ENCODE data around the gene TSC22D1. TPM values are rescaled to one million over a fixed set of nuclear protein-coding genes. Genes with fewer than 3 reads are reported as not detected.

TSC22D1 gene
- polyA plus RNA-seq, 1 donor (not counting 4 experiments of a cell fraction or from before 2014, with no cell fraction given): 177 TPM

- no peak overlapping the region for H3K9ac ChIP-seq (ENCODE audit: control insufficient read depth, extremely low read depth, insufficient read depth, low read length)
- no peaks in the 10 kb centered on the region for H3K79me2 ChIP-seq (ENCODE audit: control insufficient read depth, insufficient read depth, low read length)
- no peaks in the 10 kb centered on the region for H3K36me3 ChIP-seq (ENCODE audit: control insufficient read depth in 2 of 2, extremely low read depth in 1 of 2, insufficient read depth in 2 of 2, low read length in 2 of 2)
- no peaks in the 10 kb centered on the region for H3K27me3 ChIP-seq (ENCODE audit: control insufficient read depth, extremely low read depth, insufficient read depth, low read length)
- H2AFZ ChIP-seq (ENCODE audit: control insufficient read depth, low read length): no peak overlapping the region
- H3K9me1 ChIP-seq (ENCODE audit: control insufficient read depth, extremely low read depth, insufficient read depth, low read length): no peaks in the 10 kb centered on the region
- no peaks in the 10 kb centered on the region for H3K9me3 ChIP-seq (ENCODE audit: control insufficient read depth, low read depth, low read length)
- no peak for TF ChIP-seq EZH2 (IDR thresholded peaks at IDR 0.05; ENCODE audit: low read length)
- no peak for TF ChIP-seq CTCF (optimal IDR thresholded peaks at IDR 0.05 in 1 of 3, IDR thresholded peaks at IDR 0.05 in 1 of 3, conservative IDR thresholded peaks at IDR 0.05 in 1 of 3; ENCODE audit: extremely low read depth in 1 of 3, insufficient read depth in 2 of 3, low read length in 3 of 3)
- H3K4me3 ChIP-seq (ENCODE audit: control insufficient read depth in 2 of 3, extremely low read depth in 1 of 3, insufficient read depth in 2 of 3, low read depth in 1 of 3, low read length in 3 of 3): no peak overlapping the region
- DNase-seq (ENCODE audit: low read depth, low spot score) (no peak), FAIRE-seq (no peak)
- H3K4me1 ChIP-seq (ENCODE audit: control insufficient read depth, extremely low read depth, insufficient read depth, low read length): no peaks in the 10 kb centered on the region
- no peaks in the 10 kb centered on the region for H4K20me1 ChIP-seq (ENCODE audit: control insufficient read depth, extremely low read depth, insufficient read depth, low read length)
- dilution Hi-C loops (cut with MboI; ENCODE audit: extremely low pct_ligation_motif_present, low sequenced_read_pairs): no loop called here
- H3K4me2 ChIP-seq (ENCODE audit: control insufficient read depth, extremely low read depth, insufficient read depth, low read depth, low read length): no peak overlapping the region
- no peak overlapping the region for H3K27ac ChIP-seq (ENCODE audit: control insufficient read depth, insufficient read depth, low read length)
Observed at GRCh38 chr13:44422755-44423643, 153.1 kb downstream of the TSC22D1 start.

GRCh38 chr13:44421853-44422525 is 154.1 kb downstream of the TSC22D1 start:
- dilution Hi-C loops (cut with MboI; ENCODE audit: extremely low pct_ligation_motif_present, low sequenced_read_pairs): no loop called here
- no peaks in the 10 kb centered on the region for H3K9me3 ChIP-seq (ENCODE audit: control insufficient read depth, low read depth, low read length)
- H3K9me1 ChIP-seq (ENCODE audit: control insufficient read depth, extremely low read depth, insufficient read depth, low read length): no peaks in the 10 kb centered on the region
- H3K9ac ChIP-seq (ENCODE audit: control insufficient read depth, extremely low read depth, insufficient read depth, low read length): no peak overlapping the region
- no peak overlapping the region for H3K4me3 ChIP-seq (ENCODE audit: control insufficient read depth in 2 of 3, extremely low read depth in 1 of 3, insufficient read depth in 2 of 3, low read depth in 1 of 3, low read length in 3 of 3)
- no peaks in the 10 kb centered on the region for H3K27me3 ChIP-seq (ENCODE audit: control insufficient read depth, extremely low read depth, insufficient read depth, low read length)
- H3K4me2 ChIP-seq (ENCODE audit: control insufficient read depth, extremely low read depth, insufficient read depth, low read depth, low read length): no peak overlapping the region
- TF ChIP-seq CTCF (optimal IDR thresholded peaks at IDR 0.05 in 1 of 3, IDR thresholded peaks at IDR 0.05 in 1 of 3, conservative IDR thresholded peaks at IDR 0.05 in 1 of 3; ENCODE audit: extremely low read depth in 1 of 3, insufficient read depth in 2 of 3, low read length in 3 of 3) (no peak), EZH2 (IDR thresholded peaks at IDR 0.05; ENCODE audit: low read length) (no peak)
- H2AFZ ChIP-seq (ENCODE audit: control insufficient read depth, low read length): no peak overlapping the region
- no peaks in the 10 kb centered on the region for H3K36me3 ChIP-seq (ENCODE audit: control insufficient read depth in 2 of 2, extremely low read depth in 1 of 2, insufficient read depth in 2 of 2, low read length in 2 of 2)
- FAIRE-seq (no peak), DNase-seq (ENCODE audit: low read depth, low spot score) (no peak)
- H4K20me1 ChIP-seq (ENCODE audit: control insufficient read depth, extremely low read depth, insufficient read depth, low read length): no peaks in the 10 kb centered on the region
- no peaks in the 10 kb centered on the region for H3K4me1 ChIP-seq (ENCODE audit: control insufficient read depth, extremely low read depth, insufficient read depth, low read length)
- H3K79me2 ChIP-seq (ENCODE audit: control insufficient read depth, insufficient read depth, low read length): no peaks in the 10 kb centered on the region
- no peak overlapping the region for H3K27ac ChIP-seq (ENCODE audit: control insufficient read depth, insufficient read depth, low read length)

Measured in keratinocyte (primary cell).